Tongue (tissue), 2 donors: ENCODE data around the gene E2F1. TPM values are rescaled to one million over a fixed set of nuclear protein-coding genes. Genes with fewer than 3 reads are reported as not detected.
"Not testable (repeated sequence)": the region's sequence is repeated elsewhere in the genome, so short reads cannot be mapped to it uniquely, and the experiment has no call there.

Source experiments
- DNase-seq: peaks from one replicate; pipeline ENCODE4 v3.0.0-alpha.2; 2015
- total RNA-seq: library from RNA; depleted of rRNA; stranded (reverse); fragments of >200 nt; gene quantifications from one replicate; pipeline ENCODE4 v1.2.3, GENCODE V29; 2014

E2F1 gene
- total RNA-seq, 1 donor from 2014 or later, result 5.5 TPM

- no peak for DNase-seq
Observed at GRCh38 chr20:33710681-33711445, 24.7 kb upstream of the E2F1 start.

GRCh38 chr20:33709905-33710541, 23.8 kb upstream of the E2F1 start:
- no peak for DNase-seq

GRCh38 chr20:33709398-33709797, 23.2 kb upstream of the E2F1 start:
- DNase-seq, result no peak

GRCh38 chr20:33707668-33708067, 21.5 kb upstream of the E2F1 start:
- DNase-seq, result no peak

- DNase-seq, result no peak
Observed at GRCh38 chr20:33704197-33704924, 18.2 kb upstream of the E2F1 start.

GRCh38 chr20:33703498-33704137, 17.4 kb upstream of the E2F1 start:
- DNase-seq, result no peak

- peak; percentile 59 for DNase-seq
Observed at GRCh38 chr20:33702861-33703260, 16.7 kb upstream of the E2F1 start.

GRCh38 chr20:33701629-33702450, 15.7 kb upstream of the E2F1 start:
- DNase-seq, result no peak

GRCh38 chr20:33700696-33701441, 14.7 kb upstream of the E2F1 start:
- not testable (repeated sequence) for DNase-seq

GRCh38 chr20:33698966-33699365, 12.8 kb upstream of the E2F1 start:
- DNase-seq, result not testable (repeated sequence)

- peak; percentile 78 for DNase-seq
Observed at GRCh38 chr20:33697129-33697528, 10.9 kb upstream of the E2F1 start.

- DNase-seq, result no peak
Observed at GRCh38 chr20:33696448-33696847, 10.3 kb upstream of the E2F1 start.

GRCh38 chr20:33694639-33695012, 8.4 kb upstream of the E2F1 start:
- DNase-seq, result peak; percentile 86

- DNase-seq, result peak; percentile 91
Observed at GRCh38 chr20:33693741-33694638, 7.8 kb upstream of the E2F1 start.

GRCh38 chr20:33693289-33693688, 7.1 kb upstream of the E2F1 start:
- DNase-seq, result no peak

- DNase-seq, result no peak
Observed at GRCh38 chr20:33689973-33690372, 3.8 kb upstream of the E2F1 start.

- DNase-seq, result no peak
Observed at GRCh38 chr20:33689493-33689892, 3.3 kb upstream of the E2F1 start.

GRCh38 chr20:33688938-33689424, 2.8 kb upstream of the E2F1 start:
- DNase-seq, result no peak

GRCh38 chr20:33687993-33688937, 2.1 kb upstream of the E2F1 start:
- DNase-seq, result no peak
